Body of pancreas (tissue), 4 donors: ENCODE measurements around the gene MLLT6. TPM values are rescaled to one million over a fixed set of nuclear protein-coding genes. Genes with fewer than 3 reads are reported as not detected.
A peak's percentile ranks its signal among the peaks of the same experiment; 100 is the strongest.

Source experiments
- ATAC-seq: fragments of 150-250 bp; one replicate; pipeline ENCODE4 v1.9.1; 2016
- DNase-seq, 4 donors: peaks; one replicate each; pipeline ENCODE4 v3.0.0-alpha.2; 2019
- H3K27ac ChIP-seq, 4 donors: fragments of 200-600 bp; sonication (generic); 1 replicate in 3 of 4; 2 replicates in 1 of 4; pipeline versions ENCODE4 v1.5.1 to v1.6.1; 2016 to 2019; ENCODE audit warnings: mild to moderate bottlenecking in 1 of 4, mixed read lengths in 1 of 4, moderate library complexity in 1 of 4
- H3K27me3 ChIP-seq, 2 donors: fragments of 200-600 bp; sonication (generic); one replicate each; pipeline ENCODE4 v1.6.0; 2016; ENCODE audit warnings: mild to moderate bottlenecking in 1 of 2
- H3K36me3 ChIP-seq, 2 donors: fragments of 200-600 bp; sonication (generic); replicated peaks in 1 of 2; 2 replicates each; pipeline ENCODE4 v1.5.1; 2016; ENCODE audit warnings: low read depth in 2 of 2; ENCODE audit not compliant: insufficient read depth in 1 of 2
- H3K4me1 ChIP-seq: fragments of 200-600 bp; sonication (generic); one replicate; pipeline ENCODE4 v1.6.0; 2016
- H3K4me3 ChIP-seq, 2 donors: fragments of 200-600 bp; sonication (generic); 1 replicate in 1 of 2; 2 replicates in 1 of 2; pipeline ENCODE4 v1.5.1; 2016 to 2019
- H3K9me3 ChIP-seq, 3 donors: fragments of 200-600 bp; sonication (generic); 1 replicate in 2 of 3; 2 replicates in 1 of 3; pipeline ENCODE4 v1.5.1; 2016
- POLR2A ChIP-seq, 3 donors: fragments of 450-650 bp; IDR thresholded peaks; one replicate each; pipeline ENCODE4 v1.6.1; 2016; ENCODE audit warnings: antibody characterized with exemption in 3 of 3, mild to moderate bottlenecking in 2 of 3
- WGBS, 2 donors: methylation state at CpG; one replicate each; pipeline ENCODE4 v1.1.5; 2017; 5-methylcytosine and 5-hydroxymethylcytosine counted together
- intact Hi-C: fragments of 100-400 bp; cut with DNase I; formaldehyde crosslinking; loops from one replicate; pipeline ENCODE4 v1.15.1; 2023
- total RNA-seq, 2 donors: library from RNA; depleted of rRNA; stranded (reverse); fragments of >200 nt; gene quantifications; one replicate each; pipeline ENCODE4 v1.1.0, GENCODE V29; 2016
- TF ChIP-seq, protein P1 (sequence below), 7 experiments: fragments of 450-650 bp in 4 of 7; fragments of 200-600 bp in 3 of 7; sonication (generic) in 3 of 7; IDR thresholded peaks; one replicate each; pipeline ENCODE4 v1.5.1; 2016 to 2019; ENCODE audit warnings: antibody characterized with exemption in 7 of 7

MLLT6 gene
- total RNA-seq, 2 donors from 2014 or later = 90.8 to 121 TPM

DNA sequence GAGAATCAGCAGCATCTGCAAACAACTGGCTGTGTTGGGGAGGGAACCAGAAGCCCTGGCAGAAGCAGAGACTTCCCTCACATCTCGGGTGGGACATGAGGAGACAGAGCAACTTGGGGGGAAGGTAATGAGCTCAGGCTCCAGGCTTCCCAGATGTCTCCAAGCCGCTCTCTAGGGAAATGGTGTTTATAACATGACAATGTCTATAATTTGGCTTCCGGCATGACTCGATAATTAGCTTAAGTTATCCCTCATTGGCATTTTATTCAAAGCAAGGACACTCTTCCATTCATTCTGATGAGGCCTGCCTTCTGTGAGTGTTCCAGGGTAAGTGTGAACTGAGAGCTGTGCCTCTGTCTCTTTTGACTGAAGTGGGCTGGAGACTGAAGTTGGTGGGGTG is 14.7 kb upstream of the MLLT6 start:
- DNase-seq (no peak), ATAC-seq (no peak)
- Histone ChIP-seq H3K27me3 (no peaks in the 10 kb centered on the region), H3K27ac (no peak overlapping the region), H3K36me3 (no peaks in the 10 kb centered on the region), H3K4me3 (no peak overlapping the region), H3K4me1 (peaks cover 4% of the 10 kb centered on the region), H3K9me3 (no peaks in the 10 kb centered on the region)
- WGBS, 2 donors = 79 to 84% methylated on average over 4 of the region's 4 CpGs
- intact Hi-C loops = no loop called here
- TF ChIP-seq, protein P1, sequence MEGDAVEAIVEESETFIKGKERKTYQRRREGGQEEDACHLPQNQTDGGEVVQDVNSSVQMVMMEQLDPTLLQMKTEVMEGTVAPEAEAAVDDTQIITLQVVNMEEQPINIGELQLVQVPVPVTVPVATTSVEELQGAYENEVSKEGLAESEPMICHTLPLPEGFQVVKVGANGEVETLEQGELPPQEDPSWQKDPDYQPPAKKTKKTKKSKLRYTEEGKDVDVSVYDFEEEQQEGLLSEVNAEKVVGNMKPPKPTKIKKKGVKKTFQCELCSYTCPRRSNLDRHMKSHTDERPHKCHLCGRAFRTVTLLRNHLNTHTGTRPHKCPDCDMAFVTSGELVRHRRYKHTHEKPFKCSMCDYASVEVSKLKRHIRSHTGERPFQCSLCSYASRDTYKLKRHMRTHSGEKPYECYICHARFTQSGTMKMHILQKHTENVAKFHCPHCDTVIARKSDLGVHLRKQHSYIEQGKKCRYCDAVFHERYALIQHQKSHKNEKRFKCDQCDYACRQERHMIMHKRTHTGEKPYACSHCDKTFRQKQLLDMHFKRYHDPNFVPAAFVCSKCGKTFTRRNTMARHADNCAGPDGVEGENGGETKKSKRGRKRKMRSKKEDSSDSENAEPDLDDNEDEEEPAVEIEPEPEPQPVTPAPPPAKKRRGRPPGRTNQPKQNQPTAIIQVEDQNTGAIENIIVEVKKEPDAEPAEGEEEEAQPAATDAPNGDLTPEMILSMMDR (IDR thresholded peaks at IDR 0.05) = no peak

DNA sequence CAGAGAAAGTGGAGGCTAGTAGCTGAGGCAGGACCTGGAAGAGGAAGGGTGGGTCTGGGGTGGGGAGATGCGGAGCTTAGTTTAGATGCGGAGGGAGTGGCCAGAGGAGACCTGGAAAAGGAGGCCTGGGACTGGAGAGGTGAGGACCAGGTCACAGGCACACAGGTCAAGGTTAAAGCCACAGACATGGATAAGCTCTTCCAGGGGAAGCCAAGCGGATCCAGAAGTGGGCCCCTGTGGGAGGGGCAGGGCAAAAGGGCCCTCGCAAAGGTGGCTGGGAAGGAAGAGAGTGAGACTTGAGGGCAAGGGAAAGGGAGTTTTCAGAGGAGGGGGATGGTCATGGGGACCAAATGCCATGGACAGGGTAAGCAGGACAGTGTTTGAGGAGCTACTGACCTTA is 13.9 kb upstream of the MLLT6 start:
- Histone ChIP-seq H3K4me3 (no peak overlapping the region), H3K9me3 (no peaks in the 10 kb centered on the region), H3K27ac (no peak overlapping the region), H3K36me3 (no peaks in the 10 kb centered on the region), H3K4me1 (peaks cover 4% of the 10 kb centered on the region), H3K27me3 (no peaks in the 10 kb centered on the region)
- ATAC-seq = no peak
- WGBS, 2 donors = 82 to 89% methylated on average over 4 of the region's 4 CpGs
- no peak for TF ChIP-seq POLR2A (IDR thresholded peaks at IDR 0.05)
- TF ChIP-seq, protein P1 (IDR thresholded peaks at IDR 0.05) = no peak
- intact Hi-C loops = no loop called here
- DNase-seq = no peak

DNA sequence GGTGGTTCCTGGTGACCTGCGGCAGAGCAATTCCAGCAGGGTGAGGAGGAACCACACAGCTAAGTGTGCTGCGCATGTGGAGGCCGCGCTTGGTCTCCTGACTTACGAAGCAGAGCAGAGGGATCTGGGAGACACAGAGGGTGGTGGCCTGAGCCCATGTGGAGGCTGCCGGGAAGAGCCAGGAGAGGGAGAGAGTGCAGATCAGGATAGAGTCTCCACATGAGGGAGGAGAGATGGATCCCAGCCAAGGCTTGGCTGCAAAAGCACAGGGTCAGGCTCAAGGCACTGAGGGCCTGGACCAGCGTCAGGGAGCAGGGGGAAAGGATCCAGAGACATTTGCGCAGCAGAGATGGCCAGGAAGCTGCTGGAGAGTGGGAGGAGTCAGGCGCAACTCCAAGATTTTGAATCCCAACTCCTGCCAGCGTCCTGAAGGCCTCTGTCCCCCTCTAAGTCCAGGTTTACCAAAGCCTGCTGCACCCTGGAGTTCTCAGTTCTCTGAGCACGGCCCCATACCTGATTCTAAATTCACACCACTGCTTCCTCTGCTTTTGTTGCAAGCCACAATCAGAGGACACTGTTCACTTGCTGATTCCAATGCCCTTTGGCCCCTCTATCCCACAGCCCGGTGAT is 11.3 kb upstream of the MLLT6 start:
- 50 to 51% methylated on average over 8 to 12 of the region's 12 CpGs for WGBS, 2 donors
- intact Hi-C loops = no loop called here
- Histone ChIP-seq H3K27me3 (no peaks in the 10 kb centered on the region), H3K4me1 (peaks cover 7% of the 10 kb centered on the region), H3K4me3 (no peak overlapping the region), H3K27ac (peak overlapping the region in 2 of 4 donors; percentile 43 to 48), H3K9me3 (no peaks in the 10 kb centered on the region), H3K36me3 (no peaks in the 10 kb centered on the region)
- TF ChIP-seq, protein P1 (IDR thresholded peaks at IDR 0.05) = no peak
- TF ChIP-seq POLR2A (IDR thresholded peaks at IDR 0.05) = no peak
- DNase-seq (peak; percentile 54 to 73 (median 70)), ATAC-seq (peak; percentile 76)

DNA sequence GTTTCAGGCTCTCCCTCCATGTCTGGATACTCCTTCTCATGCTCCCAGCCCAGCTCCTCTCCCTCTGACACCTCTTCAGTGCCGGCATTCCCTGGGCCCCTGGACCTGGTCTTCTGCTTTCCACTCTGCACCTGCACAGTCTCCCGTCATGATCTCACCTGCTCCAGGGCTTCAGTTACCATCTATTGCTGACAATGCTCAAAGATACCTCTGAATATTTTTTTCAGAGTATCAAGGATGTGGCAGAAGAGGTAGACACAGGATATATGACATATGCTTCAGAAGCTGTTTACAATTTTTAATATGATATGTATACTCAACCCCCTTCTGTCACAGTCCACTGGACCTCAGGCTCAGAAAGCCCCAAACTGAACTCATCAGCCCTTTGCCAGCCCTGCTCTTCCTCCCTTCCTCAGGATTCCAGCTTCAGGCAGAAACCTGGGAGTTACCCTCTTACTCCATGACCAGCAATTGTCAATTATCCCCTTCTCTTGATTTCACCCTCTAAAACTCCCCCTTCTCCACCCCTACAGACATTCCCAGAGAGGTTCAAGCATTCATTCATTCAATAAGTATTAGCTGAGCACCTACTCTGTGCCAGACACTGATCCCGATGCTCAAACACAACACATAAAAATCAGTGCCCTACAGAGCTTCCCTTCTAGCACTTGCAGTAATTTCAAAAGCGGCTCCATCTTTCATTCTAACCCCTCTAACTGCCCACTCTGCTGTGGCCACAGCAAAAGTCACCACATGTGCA is 7.8 kb upstream of the MLLT6 start:
- Histone ChIP-seq H3K4me1 (peaks cover 32% of the 10 kb centered on the region), H3K27me3 (no peaks in the 10 kb centered on the region), H3K9me3 (no peaks in the 10 kb centered on the region), H3K36me3 (no peaks in the 10 kb centered on the region), H3K4me3 (no peak overlapping the region), H3K27ac (no peak overlapping the region)
- intact Hi-C loops = no loop called here
- WGBS, 2 donors = 72 to 81% methylated on average over 4 of the region's 4 CpGs
- DNase-seq (no peak), ATAC-seq (no peak)
- TF ChIP-seq, protein P1 (IDR thresholded peaks at IDR 0.05) = no peak
- TF ChIP-seq POLR2A (IDR thresholded peaks at IDR 0.05) = no peak
